Measurements from ENCODE around the gene PAXX.

The PAXX gene

GRCh38 chr9:136945333-136946227 is 46.6 kb upstream of the PAXX start:
- TF ChIP-seq, protein P1, sequence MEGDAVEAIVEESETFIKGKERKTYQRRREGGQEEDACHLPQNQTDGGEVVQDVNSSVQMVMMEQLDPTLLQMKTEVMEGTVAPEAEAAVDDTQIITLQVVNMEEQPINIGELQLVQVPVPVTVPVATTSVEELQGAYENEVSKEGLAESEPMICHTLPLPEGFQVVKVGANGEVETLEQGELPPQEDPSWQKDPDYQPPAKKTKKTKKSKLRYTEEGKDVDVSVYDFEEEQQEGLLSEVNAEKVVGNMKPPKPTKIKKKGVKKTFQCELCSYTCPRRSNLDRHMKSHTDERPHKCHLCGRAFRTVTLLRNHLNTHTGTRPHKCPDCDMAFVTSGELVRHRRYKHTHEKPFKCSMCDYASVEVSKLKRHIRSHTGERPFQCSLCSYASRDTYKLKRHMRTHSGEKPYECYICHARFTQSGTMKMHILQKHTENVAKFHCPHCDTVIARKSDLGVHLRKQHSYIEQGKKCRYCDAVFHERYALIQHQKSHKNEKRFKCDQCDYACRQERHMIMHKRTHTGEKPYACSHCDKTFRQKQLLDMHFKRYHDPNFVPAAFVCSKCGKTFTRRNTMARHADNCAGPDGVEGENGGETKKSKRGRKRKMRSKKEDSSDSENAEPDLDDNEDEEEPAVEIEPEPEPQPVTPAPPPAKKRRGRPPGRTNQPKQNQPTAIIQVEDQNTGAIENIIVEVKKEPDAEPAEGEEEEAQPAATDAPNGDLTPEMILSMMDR (IDR thresholded peaks at IDR 0.05; ENCODE audit: low read length, missing control alignments): no peak
- H3K4me3 ChIP-seq (replicated peaks; ENCODE audit: low read depth, low read length): no peak overlapping the region
- DNase-seq (ENCODE audit: low read depth): no peak

- TF ChIP-seq, protein P1 (IDR thresholded peaks at IDR 0.05; ENCODE audit: low read length, missing control alignments): no peak
- no peak overlapping the region for H3K4me3 ChIP-seq (replicated peaks; ENCODE audit: low read depth, low read length)
- no peak for DNase-seq (ENCODE audit: low read depth)
These were observed 45.8 kb upstream of the PAXX start for GRCh38 chr9:136946228-136947027.

DNA sequence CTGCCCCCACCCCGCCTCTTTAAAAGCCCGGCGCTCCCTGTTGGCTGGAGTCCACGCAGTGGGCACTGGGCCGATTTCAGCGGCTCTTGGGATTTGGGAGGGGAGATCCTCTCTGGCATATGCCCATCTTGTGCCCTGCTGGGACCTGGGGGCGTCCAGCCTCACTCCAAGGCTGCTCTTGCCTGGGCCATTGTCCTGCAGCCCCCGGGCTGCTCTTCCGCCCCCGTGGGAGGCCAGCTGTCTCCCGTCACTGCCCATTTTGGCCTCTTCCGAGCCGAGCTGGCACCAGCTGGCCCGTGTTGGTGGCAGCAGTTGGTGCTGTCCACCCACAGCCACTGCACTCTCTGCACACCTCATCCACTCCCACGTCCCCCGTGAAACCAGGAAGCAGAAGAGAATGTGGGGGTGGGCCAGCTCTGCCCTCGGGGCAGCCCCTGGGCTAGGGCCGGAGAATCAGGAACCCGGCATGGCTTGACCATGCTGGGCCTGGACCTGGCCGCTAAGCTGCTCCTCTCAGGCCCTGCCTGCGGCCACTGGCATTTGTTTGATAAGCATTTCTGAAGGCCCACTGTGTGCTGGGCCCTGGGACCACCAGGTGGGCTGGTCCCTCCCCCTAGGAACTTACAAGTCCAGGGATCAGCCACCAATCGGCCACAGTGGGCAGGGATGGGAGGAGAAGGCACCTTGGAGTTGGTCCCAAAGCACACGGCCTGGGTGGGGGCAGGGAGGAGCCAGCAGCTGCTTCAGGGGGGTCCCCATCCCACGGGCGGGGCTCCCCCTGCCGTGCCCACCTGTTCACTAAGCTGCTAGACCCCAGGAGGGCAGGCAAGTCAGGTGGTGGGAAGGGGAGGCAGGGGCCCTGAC is 45.0 kb upstream of the PAXX start:
- no peak overlapping the region for H3K4me3 ChIP-seq (replicated peaks; ENCODE audit: low read depth, low read length)
- TF ChIP-seq, protein P1 (IDR thresholded peaks at IDR 0.05; ENCODE audit: low read length, missing control alignments): no peak
- DNase-seq (ENCODE audit: low read depth): no peak

GRCh38 chr9:136947955-136948510 is 44.2 kb upstream of the PAXX start:
- peak; percentile 33 for DNase-seq (ENCODE audit: low read depth)
- H3K4me3 ChIP-seq (replicated peaks; ENCODE audit: low read depth, low read length): no peak overlapping the region
- TF ChIP-seq, protein P1 (IDR thresholded peaks at IDR 0.05; ENCODE audit: low read length, missing control alignments): peak; percentile 45

DNA sequence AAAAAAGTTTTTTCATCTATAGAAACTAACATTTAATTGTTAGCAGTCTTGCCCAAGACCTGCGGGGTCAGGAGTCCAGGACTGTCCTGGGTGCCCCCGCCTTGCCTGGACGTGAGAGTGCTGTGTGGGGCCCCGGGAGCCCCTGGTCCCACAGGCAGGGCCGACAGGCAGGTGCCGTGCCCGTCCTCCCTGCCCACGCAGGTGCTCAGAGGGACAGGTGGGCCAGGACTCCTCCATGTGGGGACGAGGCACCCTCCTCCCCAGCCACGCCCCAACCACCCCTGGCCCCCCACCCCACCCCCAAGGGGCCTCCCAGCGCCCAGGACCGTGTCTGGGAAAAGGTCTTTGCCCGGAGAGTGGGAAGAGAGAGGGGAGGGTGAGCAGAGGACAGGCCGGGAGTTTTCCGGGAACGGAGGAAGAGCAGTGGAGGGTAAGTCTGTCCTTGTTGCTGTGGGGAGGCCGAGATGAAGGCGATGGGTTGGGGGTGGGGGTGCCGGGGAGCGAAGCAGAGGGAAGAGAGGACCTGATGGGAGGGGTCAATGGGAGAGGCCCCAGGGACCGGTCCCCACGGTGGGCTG is 42.9 kb upstream of the PAXX start:
- peak overlapping the region; percentile 44 for H3K4me3 ChIP-seq (replicated peaks; ENCODE audit: low read depth, low read length)
- DNase-seq (ENCODE audit: low read depth): no peak
- TF ChIP-seq, protein P1 (IDR thresholded peaks at IDR 0.05; ENCODE audit: low read length, missing control alignments): no peak
